Suppressor macrophage treated with lipopolysaccharide for 1 hour (primary cell): Measurements from ENCODE around the gene HCN3.
"Not testable (repeated sequence)": the region's sequence is repeated elsewhere in the genome, so short reads cannot be mapped to it uniquely, and the experiment has no call there.

Experiments
- DNase-seq, 3 donors: peaks; one replicate each; pipeline ENCODE4 v3.0.0-alpha.2; 2020 to 2022

HCN3 gene

DNA sequence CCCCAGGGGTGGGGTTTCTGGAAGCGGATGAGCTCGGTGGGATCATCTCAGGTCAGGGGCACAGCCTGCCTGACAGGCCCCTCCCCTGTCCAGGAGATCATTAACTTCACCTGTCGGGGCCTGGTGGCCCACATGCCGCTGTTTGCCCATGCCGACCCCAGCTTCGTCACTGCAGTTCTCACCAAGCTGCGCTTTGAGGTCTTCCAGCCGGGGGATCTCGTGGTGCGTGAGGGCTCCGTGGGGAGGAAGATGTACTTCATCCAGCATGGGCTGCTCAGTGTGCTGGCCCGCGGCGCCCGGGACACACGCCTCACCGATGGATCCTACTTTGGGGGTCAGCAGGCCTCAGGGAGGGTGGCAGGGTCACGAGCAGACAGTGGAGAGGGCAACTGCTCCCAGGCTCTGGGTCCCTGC, 8.4 kb downstream of the HCN3 start:
- DNase-seq = no peak

DNA sequence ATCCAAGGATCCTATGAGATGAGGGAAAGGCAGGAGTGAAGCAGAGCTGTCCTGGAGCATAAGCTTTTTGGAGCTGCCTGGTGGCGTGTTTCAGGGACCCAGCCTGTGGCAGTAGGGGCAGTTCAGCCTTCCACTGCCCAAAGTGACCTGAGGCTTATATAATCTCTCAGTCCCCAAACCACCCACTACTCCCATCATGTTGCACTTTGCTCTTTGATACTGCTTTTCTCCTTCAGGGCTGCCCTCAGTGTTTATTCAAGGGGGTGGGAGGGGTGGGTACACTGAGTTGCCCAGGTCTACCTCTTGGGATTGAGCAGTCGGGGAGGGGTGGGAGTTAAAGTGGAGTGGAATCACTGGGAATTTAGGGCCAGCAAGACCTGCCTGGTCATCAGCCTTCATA, 9.3 kb downstream of the HCN3 start:
- no peak for DNase-seq

DNA sequence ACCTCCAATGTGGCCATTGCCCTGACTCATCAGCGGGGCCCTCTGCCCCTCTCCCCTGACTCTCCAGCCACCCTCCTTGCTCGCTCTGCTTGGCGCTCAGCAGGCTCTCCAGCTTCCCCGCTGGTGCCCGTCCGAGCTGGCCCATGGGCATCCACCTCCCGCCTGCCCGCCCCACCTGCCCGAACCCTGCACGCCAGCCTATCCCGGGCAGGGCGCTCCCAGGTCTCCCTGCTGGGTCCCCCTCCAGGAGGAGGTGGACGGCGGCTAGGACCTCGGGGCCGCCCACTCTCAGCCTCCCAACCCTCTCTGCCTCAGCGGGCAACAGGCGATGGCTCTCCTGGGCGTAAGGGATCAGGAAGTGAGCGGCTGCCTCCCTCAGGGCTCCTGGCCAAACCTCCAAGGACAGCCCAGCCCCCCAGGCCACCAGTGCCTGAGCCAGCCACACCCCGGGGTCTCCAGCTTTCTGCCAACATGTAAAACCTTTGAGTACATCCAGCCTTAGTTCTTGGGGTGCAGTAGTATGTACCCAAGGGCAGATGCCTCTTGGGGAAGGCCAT, 10.8 kb downstream of the HCN3 start:
- DNase-seq = no peak

DNA sequence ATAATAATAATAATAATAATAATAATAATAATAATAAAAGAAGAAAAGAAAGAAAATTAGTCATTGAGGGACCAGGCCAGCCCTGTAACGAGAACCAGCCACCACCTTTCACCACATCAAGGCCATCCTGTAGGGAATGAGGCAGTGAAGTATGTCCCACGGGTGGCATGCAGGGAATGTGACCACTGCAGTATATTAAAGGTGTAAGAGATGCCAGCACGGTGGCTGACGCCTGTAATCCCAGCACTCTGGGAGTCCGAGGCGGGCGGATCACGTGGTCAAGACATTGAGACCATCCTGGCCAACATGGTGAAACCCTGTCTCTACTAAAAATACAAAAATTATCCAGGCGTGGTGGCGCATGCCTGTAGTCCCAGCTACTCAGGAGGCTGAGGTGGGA, 13.7 kb downstream of the HCN3 start:
- DNase-seq = not testable (repeated sequence)

GRCh38 chr1:155293086-155293749, 16.0 kb downstream of the HCN3 start:
- DNase-seq = no peak

- no peak for DNase-seq
Measured at GRCh38 chr1:155294520-155295182, 17.4 kb downstream of the HCN3 start.

- no peak for DNase-seq
Measured at GRCh38 chr1:155295183-155295941, 18.1 kb downstream of the HCN3 start.

DNA sequence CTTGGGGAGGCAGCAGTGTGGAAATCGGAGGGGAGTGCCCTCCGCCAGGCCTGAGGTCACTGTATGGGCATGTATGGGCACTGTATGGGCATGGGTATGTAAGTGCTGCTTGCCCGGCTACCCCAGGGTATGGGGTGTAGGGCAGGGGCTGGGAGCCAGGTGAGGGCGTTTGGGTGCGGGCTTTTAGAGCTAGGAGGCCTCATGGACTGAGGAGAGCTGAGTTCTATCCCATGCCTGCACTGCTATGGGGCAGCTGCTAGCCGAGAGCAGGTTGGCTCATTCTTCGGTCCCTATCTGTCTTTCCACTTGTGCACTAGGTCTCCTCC, 18.6 kb downstream of the HCN3 start:
- no peak for DNase-seq

GRCh38 chr1:155296661-155297060, 19.4 kb downstream of the HCN3 start:
- DNase-seq = no peak

GRCh38 chr1:155297384-155297783, 20.1 kb downstream of the HCN3 start:
- DNase-seq = no peak

DNA sequence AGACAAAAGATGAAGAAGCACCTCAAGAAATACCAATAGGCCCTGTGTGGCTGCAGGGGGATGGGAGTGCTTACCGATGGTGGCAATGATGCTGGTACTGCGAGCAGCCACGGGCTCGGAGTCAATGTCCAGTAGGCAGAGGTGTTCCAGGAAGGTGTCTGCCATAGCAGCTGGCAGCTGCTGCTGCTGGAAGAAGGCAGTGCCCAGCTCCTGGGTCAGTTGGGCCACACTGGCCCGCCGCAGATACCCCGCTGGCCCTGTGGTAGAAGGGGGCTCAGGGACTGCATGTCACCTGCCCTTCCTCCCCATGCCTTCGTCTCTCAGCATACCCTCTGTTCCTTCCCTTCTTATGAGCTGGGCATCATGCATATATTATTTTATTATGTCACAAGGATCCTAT, 22.8 kb downstream of the HCN3 start:
- DNase-seq = no peak

DNA sequence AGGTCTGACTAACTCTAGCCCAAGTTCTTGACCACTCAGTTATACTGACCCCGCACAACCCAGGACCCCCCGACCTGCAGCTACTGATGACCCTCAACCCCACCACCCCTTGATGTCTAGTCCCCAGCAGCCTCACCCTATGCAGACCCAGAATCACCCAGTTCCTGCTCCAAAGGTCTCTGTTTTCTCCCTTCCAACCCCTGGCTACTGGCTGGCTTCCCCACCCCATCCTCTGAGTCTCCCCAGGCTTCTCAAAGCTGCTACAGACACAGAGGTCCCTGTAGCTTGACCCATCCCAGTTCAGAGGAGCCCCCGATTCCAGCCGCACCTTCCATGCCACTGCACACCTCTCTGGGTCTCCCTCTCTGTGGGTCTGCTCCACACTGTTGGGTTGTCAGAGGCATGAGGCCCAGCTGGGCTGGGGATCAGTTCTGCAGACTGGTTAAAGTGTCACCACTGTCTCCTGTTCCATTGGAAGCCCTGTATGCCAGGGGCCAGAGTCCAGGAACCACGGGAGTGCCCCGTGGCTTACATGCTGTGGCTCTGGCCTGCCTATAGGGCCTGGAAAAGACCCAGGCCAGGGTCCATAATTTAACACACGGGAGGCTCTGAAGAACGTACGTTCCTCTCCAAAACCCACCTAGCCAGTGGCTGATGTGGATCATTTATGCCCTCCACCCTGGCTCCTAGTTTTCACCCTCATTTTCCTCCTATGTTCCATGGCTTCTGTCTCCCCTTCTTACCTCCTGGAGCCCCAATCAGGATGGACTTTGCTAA, 23.5 kb downstream of the HCN3 start:
- no peak for DNase-seq

GRCh38 chr1:155301342-155301841, 24.1 kb downstream of the HCN3 start, which contains the start of gene PKLR:
PKLR (minus strand) TSS chr1:155301438; CDS start chr1:155301395, 43 bp downstream.
- DNase-seq = no peak

DNA sequence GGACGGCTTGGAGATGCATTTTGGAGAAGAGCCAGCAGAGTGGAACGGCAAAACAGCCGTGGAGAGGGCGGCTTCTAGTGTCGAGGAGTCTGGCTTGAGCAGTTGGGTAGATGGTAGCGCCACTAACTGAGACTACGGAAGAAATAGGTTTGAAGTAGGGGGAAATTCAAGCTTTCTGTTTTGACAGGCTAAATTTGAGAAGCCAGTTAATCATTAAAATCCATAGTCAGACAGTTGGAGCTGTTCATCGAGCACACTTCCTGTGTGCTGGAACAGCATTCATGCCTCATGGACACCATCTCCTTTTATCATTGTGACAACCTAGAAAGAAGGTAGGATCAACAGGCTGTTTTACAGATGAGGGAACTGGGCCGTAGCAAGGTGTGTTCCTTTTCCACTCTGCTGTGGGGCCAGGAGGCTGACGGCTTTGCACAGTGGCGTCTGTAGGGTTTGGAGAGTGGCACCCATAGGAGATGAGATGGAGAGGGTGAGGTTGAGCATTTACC, 27.3 kb downstream of the HCN3 start:
- no peak for DNase-seq

DNA sequence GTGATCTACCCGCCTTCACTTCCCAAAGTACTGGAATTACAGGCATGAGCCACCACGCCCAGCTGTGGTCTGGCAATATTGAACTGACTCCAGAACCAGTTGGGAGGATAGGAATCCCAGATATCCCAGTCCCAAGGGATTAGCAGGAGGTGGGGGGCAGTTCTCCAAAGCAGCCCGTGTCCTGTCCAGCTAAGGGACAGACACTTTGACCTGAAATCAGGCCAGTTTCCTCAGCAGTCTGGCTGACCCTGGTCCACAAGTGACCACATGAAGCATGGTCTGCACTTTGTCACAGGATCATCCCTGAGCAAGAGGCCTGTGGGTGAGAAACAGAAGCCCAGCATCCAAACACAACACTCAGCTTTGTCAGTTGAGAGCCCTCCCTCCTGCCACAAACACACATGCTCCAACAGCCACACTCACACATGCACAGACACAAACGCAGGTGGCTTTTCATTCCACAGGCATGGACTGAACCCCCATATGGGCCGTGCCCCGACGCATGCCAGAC, 28.7 kb downstream of the HCN3 start:
- no peak for DNase-seq

DNA sequence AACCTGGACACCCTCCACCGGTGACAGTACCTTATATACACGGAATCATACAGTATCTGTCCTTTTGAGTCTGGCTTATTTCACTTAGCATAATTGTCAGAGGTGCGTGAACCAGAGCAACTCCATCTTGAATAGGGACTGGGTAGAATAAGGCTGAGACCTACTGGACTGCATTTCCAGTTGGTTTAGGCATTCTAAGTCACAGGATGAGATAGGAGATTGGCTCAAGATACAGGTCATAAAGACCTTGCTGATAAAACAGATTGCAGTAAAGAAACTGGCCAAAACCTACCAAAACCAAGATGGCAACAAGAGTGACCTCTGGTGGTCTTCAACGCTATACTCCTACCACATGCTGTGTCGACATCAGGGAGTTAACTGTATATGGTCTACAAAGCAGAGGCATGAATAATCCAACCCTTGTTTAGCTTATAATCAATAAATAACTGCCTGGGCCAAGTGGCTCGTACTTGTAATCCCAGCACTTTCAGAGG, 30.0 kb downstream of the HCN3 start:
- peak; percentile 50 to 59 (median 56) for DNase-seq

- DNase-seq = peak; percentile 98 to 100 (median 99)
Measured at GRCh38 chr1:155308493-155309422, 31.5 kb downstream of the HCN3 start, which contains the start of gene FDPS. FDPS (plus strand) TSS chr1:155308866; CDS start chr1:155309790, 924 bp downstream.

- DNase-seq = peak in 2 of 3 donors; percentile 10 to 45
Measured at GRCh38 chr1:155309423-155310021, 32.3 kb downstream of the HCN3 start.

- no peak for DNase-seq
Measured at GRCh38 chr1:155313261-155313660, 36.0 kb downstream of the HCN3 start.

- DNase-seq = no peak
Measured at GRCh38 chr1:155316922-155317321, 39.7 kb downstream of the HCN3 start.
